ENCODE data around the gene KCTD2. TPM values are rescaled to one million over a fixed set of nuclear protein-coding genes. Genes with fewer than 3 reads are reported as not detected.

Gene KCTD2
- polyA plus RNA-seq, 1 donor = 16.1 TPM

DNA sequence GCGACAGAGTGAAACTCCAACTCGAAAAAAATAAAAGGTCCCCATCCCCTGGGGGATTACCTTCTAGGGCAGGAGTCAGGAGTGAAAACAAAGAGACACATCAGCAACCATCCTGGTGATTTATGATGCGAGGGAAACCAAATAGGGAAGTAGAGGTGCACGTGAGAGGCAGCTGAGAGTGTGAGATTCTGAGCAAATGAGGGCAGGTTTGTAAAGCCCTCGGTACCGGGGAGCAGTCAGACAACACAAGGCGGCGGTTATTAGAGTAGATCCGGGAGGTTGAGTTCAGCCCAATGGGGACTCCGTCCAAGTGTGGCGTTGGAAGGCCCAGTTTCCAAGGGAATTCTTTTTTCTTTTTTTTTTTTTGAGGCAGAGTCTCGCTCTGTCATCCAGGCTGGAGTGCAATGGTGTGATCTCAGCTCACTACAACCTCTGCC, 55.4 kb downstream of the KCTD2 start:
- Histone ChIP-seq H3K36me3 (ENCODE audit: control insufficient read depth, insufficient read depth, low read length) (peaks cover 56% of the 10 kb centered on the region), H3K27ac (ENCODE audit: low read length) (no peak overlapping the region), H3K4me1 (ENCODE audit: control insufficient read depth, insufficient read depth, low read length) (no peaks in the 10 kb centered on the region), H3K4me3 (ENCODE audit: low read length) (no peak overlapping the region), H3K27me3 (ENCODE audit: control insufficient read depth, insufficient read depth, low read length) (no peaks in the 10 kb centered on the region), H3K9me3 (ENCODE audit: control insufficient read depth, low read depth, low read length) (peaks cover 5% of the 10 kb centered on the region)
- DNase-seq = no peak
- WGBS (ENCODE audit: insufficient coverage, low lambda C conversion rate) = no CpG with 5 or more reads among the region's 12 CpGs

DNA sequence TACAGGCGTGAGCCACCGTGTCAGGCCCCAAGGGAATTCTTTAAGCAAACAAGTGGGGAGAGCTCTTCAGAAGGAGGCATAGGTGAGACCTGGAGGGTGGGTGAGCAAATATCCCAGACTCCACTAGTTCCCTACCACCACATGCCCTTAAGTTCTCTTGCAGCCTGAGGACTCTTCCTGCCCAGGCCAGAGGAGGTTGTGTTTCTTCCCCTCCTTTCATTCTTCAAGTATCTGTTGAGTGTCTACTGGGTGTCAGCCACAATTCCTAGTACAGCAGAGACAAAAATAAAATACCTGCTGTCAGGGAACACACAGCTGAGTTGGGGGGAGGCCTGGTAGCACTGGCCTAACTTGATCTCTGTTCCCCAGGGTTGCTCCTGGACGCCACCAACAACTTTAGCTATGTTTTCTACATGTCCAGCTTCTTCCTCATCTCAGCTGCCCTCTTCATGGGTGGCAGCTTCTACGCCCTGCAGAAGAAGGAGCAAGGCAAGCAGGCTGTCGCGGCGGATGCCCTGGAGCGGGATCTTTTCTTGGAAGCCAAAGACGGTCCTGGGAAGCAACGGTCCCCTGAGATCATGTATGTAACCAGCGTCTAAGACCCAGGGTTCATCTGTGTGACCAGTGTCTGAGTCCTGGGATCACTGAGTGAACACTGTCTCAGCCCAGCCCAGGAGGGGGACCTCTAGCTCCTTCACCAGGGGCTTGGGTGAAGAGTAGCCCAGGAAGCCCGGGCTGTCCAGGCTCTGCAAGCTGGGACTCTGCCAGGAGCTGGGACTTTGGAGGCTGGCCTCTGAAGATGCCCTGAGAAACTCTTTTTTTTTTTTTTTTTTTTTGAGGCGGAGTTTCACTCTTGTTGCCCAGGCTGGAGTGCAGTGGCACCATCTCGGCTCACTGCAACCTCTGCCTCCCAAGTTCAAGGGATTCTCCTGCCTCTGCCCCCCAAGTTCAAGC, 56.9 kb downstream of the KCTD2 start:
- no CpG with 5 or more reads among the region's 14 CpGs for WGBS (ENCODE audit: insufficient coverage, low lambda C conversion rate)
- Histone ChIP-seq H3K27ac (ENCODE audit: low read length) (no peak overlapping the region), H3K36me3 (ENCODE audit: control insufficient read depth, insufficient read depth, low read length) (peaks cover 42% of the 10 kb centered on the region)

DNA sequence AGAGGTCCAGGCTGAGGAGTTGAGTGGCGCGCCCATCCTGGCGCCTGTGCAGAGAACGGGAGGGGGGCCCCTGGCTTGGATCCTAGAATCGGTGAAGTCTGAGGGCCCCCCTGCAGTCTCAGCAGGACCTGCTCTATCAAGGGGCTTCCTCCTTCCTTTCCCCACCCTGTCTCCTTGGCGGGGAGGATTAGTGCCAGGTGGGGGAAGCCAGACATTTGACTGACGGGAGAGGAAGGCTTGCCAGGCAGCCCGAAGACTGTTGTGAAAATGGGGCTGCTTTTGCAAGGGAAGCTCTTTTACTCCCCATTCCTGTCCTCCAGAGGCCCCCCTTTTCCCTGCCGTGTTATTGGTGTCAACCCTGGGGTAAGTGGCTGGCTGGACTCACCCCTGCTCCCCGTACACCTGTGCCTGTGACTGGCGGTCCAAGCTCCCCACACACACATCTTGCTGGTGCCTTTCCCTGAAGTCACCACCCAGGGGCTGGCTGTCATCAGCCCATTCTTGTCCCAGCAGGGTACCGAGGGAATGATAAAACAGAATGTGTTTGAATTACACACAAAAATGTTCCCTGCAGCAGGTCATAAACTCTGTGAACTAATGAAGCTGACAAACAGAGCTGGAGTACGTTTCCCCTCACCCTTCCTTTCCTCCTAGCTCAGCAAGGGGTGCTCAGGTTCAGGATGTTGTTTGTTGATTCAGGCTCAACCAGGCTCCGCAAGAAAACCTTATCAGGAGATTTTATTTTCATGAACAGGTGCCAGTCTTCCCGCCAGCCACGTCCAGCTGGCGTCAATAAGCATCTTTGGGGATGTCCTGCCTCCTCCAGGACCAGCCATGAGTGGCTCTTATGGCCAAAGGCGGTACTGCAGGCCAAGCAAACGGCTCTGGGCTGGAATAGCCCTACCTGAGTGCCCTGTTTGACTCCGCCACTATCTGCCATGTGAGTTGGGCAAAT, 58.4 kb downstream of the KCTD2 start:
- Histone ChIP-seq H3K9me3 (ENCODE audit: control insufficient read depth, low read depth, low read length) (no peaks in the 10 kb centered on the region), H3K27ac (ENCODE audit: low read length) (no peak overlapping the region), H3K27me3 (ENCODE audit: control insufficient read depth, insufficient read depth, low read length) (peaks cover 5% of the 10 kb centered on the region), H3K4me3 (ENCODE audit: low read length) (no peak overlapping the region), H3K4me1 (ENCODE audit: control insufficient read depth, insufficient read depth, low read length) (peaks cover 7% of the 10 kb centered on the region), H3K36me3 (ENCODE audit: control insufficient read depth, insufficient read depth, low read length) (peaks cover 27% of the 10 kb centered on the region)
- WGBS (ENCODE audit: insufficient coverage, low lambda C conversion rate) = no CpG with 5 or more reads among the region's 20 CpGs
- DNase-seq = peak; percentile 32 to 46

More for the DNA sequence above, 56.9 kb downstream of the KCTD2 start:
- no peak for DNase-seq
- Histone ChIP-seq H3K4me1 (ENCODE audit: control insufficient read depth, insufficient read depth, low read length) (peaks cover under 1% of the 10 kb centered on the region), H3K4me3 (ENCODE audit: low read length) (no peak overlapping the region), H3K9me3 (ENCODE audit: control insufficient read depth, low read depth, low read length) (peaks cover 5% of the 10 kb centered on the region), H3K27me3 (ENCODE audit: control insufficient read depth, insufficient read depth, low read length) (no peaks in the 10 kb centered on the region)

- Histone ChIP-seq H3K27me3 (ENCODE audit: control insufficient read depth, insufficient read depth, low read length) (peaks cover 5% of the 10 kb centered on the region), H3K4me1 (ENCODE audit: control insufficient read depth, insufficient read depth, low read length) (peaks cover 7% of the 10 kb centered on the region), H3K9me3 (ENCODE audit: control insufficient read depth, low read depth, low read length) (no peaks in the 10 kb centered on the region), H3K4me3 (ENCODE audit: low read length) (no peak overlapping the region), H3K27ac (ENCODE audit: low read length) (no peak overlapping the region), H3K36me3 (ENCODE audit: control insufficient read depth, insufficient read depth, low read length) (peaks cover 18% of the 10 kb centered on the region)
- no peak for DNase-seq
- WGBS (ENCODE audit: insufficient coverage, low lambda C conversion rate) = no CpG with 5 or more reads among the region's 2 CpGs
Measured at GRCh38 chr17:75108193-75108592, 61.2 kb downstream of the KCTD2 start.

DNA sequence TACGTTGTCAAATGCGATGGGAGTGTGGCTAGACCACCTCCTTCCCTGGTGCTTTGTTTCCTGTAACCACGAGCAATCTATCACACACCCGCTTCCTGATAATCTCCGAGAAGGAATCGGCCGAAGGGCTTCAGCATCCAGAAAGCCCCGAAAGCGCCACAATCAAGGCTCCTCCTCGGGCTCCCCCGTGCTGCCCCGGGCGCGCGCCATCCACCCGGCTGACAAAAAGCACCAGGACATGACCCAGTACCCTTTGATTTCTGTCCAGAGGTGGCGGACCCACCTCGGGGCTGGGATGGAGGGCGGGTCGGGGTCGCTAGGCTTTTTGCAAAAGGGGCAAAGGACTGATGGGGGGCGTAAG, 62.0 kb downstream of the KCTD2 start:
- no CpG with 5 or more reads among the region's 22 CpGs for WGBS (ENCODE audit: insufficient coverage, low lambda C conversion rate)
- H3K27me3 ChIP-seq (ENCODE audit: control insufficient read depth, insufficient read depth, low read length) = peaks cover 5% of the 10 kb centered on the region
- H3K36me3 ChIP-seq (ENCODE audit: control insufficient read depth, insufficient read depth, low read length) = peaks cover 15% of the 10 kb centered on the region
- H3K9me3 ChIP-seq (ENCODE audit: control insufficient read depth, low read depth, low read length) = no peaks in the 10 kb centered on the region
- H3K4me3 ChIP-seq (ENCODE audit: low read length) = peak overlapping the region; percentile 87
- peak in 1 of 2 donors; percentile 32 for DNase-seq
- no peak overlapping the region for H3K27ac ChIP-seq (ENCODE audit: low read length)
- H3K4me1 ChIP-seq (ENCODE audit: control insufficient read depth, insufficient read depth, low read length) = peaks cover 11% of the 10 kb centered on the region

DNA sequence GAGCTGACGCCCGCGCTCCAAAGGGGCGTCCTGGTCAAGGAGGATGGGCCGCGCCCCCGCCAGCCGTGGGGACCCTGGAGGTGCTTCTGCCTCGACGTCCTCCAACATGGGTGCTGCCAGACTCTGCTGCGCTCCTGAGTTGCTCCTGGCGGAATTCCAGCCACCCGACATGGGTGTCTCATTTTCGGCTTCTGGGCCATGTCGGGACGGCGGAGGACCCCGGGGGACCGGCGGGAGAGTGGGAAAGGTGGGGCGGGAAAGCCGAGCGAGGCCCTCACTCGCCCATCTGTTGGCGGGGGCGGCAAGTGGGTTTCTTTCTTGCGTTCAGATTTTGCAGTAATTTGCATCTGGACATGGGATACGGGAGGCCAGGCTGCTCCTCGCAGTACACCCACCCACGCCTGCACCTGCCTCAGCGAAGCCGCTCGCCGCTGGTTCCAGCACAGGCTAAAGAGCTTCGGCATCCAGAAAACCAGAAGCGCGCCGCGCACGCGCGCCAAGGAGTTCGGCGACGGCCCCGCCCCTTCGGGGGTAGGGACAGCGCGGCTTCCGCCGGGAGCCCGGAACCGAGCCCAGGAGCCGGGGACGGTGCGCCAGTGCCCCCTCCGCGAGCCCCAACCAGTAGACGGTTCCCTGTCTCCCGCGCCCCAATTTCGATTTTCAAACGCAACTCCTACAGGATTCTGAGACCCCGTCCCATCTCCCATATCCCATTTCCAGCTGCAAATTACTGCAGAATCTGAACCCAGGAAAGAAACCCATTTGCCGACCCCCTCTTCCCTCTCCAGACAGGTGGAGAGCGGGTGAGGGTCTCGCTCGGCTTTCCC, 62.6 kb downstream of the KCTD2 start, which contains the start of gene ARMC7:
Gene ARMC7 (plus strand): TSS at position 563 of the 827 bp plus-strand sequence. CDS start 320 bp downstream, outside the sequence.
- Histone ChIP-seq H3K4me1 (ENCODE audit: control insufficient read depth, insufficient read depth, low read length) (peaks cover 14% of the 10 kb centered on the region), H3K27me3 (ENCODE audit: control insufficient read depth, insufficient read depth, low read length) (peaks cover 5% of the 10 kb centered on the region), H3K27ac (ENCODE audit: low read length) (peak within 1 kb of the TSS; percentile 12), H3K9me3 (ENCODE audit: control insufficient read depth, low read depth, low read length) (no peaks in the 10 kb centered on the region), H3K4me3 (ENCODE audit: low read length) (peak within 1 kb of the TSS; percentile 87), H3K36me3 (ENCODE audit: control insufficient read depth, insufficient read depth, low read length) (peaks cover 10% of the 10 kb centered on the region)
- DNase-seq = peak; percentile 86 to 89
- WGBS (ENCODE audit: insufficient coverage, low lambda C conversion rate) = no CpG with 5 or more reads among the region's 68 CpGs

DNA sequence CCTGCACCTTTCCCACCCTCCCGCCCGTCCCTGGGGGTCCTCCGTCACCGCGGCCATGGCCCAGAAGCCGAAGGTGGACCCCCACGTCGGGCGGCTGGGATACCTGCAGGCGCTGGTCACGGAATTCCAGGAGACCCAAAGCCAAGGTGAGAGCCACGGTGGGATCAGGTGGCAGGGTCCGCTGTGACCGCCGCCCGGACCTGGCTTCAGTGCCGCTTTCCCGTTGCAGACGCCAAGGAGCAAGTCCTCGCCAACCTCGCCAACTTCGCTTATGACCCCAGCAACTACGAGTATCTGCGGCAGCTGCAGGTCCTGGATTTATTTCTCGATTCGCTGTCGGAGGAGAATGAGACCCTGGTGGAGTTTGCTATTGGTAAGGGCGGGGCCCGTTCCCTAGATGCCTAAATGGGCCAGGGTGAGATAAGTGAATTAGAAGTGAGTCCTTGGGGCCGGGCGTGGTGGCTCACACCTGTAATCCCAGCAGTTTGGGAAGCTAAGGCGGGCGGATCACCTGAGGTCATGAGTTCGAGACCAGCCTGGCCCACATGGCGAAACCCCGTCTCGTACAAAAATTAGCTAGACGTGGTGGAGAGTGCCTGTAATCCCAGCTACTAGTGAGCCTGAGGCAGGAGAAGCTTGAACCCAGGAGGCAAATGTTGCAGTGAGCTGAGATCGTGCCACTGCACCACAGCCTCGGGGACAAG, 63.4 kb downstream of the KCTD2 start:
- Histone ChIP-seq H3K27ac (ENCODE audit: low read length) (no peak overlapping the region), H3K27me3 (ENCODE audit: control insufficient read depth, insufficient read depth, low read length) (peaks cover 5% of the 10 kb centered on the region), H3K4me1 (ENCODE audit: control insufficient read depth, insufficient read depth, low read length) (peaks cover 18% of the 10 kb centered on the region), H3K9me3 (ENCODE audit: control insufficient read depth, low read depth, low read length) (no peaks in the 10 kb centered on the region), H3K36me3 (ENCODE audit: control insufficient read depth, insufficient read depth, low read length) (peaks cover 2% of the 10 kb centered on the region), H3K4me3 (ENCODE audit: low read length) (peak overlapping the region; percentile 87)
- peak in 1 of 2 donors; percentile 57 for DNase-seq
- no CpG with 5 or more reads among the region's 40 CpGs for WGBS (ENCODE audit: insufficient coverage, low lambda C conversion rate)

- peaks cover 6% of the 10 kb centered on the region for H3K36me3 ChIP-seq (ENCODE audit: control insufficient read depth, insufficient read depth, low read length)
- no peak for DNase-seq
- H3K4me3 ChIP-seq (ENCODE audit: low read length) = no peak overlapping the region
- WGBS (ENCODE audit: insufficient coverage, low lambda C conversion rate) = 86% methylated on average over 2 of the region's 7 CpGs
- peaks cover 5% of the 10 kb centered on the region for H3K27me3 ChIP-seq (ENCODE audit: control insufficient read depth, insufficient read depth, low read length)
- peaks cover 18% of the 10 kb centered on the region for H3K4me1 ChIP-seq (ENCODE audit: control insufficient read depth, insufficient read depth, low read length)
- no peak overlapping the region for H3K27ac ChIP-seq (ENCODE audit: low read length)
- H3K9me3 ChIP-seq (ENCODE audit: control insufficient read depth, low read depth, low read length) = no peaks in the 10 kb centered on the region
Measured at GRCh38 chr17:75111777-75112335, 64.8 kb downstream of the KCTD2 start.

All from large intestine (tissue), 3 donors.